ENCODE data around the gene CRB3.

The CRB3 gene

DNA sequence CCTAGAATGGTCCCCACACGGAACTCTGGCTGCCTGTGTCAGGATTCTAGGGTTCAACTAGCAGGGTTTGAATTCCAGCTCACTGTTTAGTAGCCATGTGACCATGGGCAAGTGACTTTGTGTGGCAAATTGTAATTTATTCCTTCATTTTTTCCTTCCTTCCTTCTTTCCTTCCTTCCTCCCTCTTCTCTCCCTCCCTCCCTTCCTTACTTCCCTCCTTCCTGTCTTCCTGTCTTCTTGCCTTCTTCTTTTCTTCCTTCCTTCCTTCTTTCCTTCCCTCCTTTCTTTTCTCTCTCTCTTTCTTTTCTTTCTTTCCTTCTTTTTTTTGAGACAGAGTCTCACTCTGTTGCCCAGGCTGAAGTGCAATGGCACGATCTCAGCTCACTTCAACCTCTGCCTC is 26.1 kb downstream of the CRB3 start:
- DNase-seq (ENCODE audit: low spot score) = no peak
- TF ChIP-seq, protein P1, sequence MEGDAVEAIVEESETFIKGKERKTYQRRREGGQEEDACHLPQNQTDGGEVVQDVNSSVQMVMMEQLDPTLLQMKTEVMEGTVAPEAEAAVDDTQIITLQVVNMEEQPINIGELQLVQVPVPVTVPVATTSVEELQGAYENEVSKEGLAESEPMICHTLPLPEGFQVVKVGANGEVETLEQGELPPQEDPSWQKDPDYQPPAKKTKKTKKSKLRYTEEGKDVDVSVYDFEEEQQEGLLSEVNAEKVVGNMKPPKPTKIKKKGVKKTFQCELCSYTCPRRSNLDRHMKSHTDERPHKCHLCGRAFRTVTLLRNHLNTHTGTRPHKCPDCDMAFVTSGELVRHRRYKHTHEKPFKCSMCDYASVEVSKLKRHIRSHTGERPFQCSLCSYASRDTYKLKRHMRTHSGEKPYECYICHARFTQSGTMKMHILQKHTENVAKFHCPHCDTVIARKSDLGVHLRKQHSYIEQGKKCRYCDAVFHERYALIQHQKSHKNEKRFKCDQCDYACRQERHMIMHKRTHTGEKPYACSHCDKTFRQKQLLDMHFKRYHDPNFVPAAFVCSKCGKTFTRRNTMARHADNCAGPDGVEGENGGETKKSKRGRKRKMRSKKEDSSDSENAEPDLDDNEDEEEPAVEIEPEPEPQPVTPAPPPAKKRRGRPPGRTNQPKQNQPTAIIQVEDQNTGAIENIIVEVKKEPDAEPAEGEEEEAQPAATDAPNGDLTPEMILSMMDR (IDR thresholded peaks at IDR 0.05; ENCODE audit: extremely low read depth, missing control alignments) = no peak

DNA sequence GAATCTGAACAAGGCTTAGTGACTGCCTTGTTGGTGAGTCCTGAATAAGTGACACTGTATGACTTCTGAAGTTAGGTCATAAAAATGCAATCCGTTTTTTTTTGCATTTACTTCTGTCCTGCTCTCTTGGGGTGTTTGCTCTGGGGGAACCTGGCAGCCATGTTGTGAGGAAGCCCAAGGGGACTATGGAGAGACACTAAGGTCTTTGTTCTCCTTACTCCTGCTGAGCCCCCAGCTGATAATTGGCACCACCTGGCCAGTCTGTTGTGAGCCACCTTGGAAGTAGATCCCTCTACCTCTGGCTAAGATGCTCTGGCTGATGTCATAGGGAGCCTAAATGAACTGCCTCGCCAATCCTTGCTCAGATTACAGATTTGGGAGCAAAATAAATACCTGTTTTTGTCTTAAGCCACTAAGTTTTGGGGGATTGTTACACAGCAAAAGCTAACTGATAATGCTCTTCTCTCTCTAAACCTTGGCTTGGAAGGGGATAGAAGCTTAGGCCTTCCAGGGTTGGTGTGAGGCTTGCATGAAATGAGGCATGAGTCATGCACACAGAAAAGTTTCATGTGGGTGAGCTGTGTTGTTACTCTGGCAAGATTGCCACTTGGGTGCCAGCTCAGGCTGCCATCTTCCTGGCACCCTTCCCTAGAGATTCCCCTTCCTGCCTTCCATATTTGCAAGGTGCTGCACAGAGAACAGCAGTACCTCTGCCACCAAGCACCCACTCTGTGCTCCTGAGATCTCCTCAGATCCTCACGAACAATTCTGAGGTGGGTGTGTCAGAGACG is 27.9 kb downstream of the CRB3 start:
- peak; percentile 2 for DNase-seq (ENCODE audit: low spot score)
- TF ChIP-seq, protein P1 (IDR thresholded peaks at IDR 0.05; ENCODE audit: extremely low read depth, missing control alignments) = no peak

DNA sequence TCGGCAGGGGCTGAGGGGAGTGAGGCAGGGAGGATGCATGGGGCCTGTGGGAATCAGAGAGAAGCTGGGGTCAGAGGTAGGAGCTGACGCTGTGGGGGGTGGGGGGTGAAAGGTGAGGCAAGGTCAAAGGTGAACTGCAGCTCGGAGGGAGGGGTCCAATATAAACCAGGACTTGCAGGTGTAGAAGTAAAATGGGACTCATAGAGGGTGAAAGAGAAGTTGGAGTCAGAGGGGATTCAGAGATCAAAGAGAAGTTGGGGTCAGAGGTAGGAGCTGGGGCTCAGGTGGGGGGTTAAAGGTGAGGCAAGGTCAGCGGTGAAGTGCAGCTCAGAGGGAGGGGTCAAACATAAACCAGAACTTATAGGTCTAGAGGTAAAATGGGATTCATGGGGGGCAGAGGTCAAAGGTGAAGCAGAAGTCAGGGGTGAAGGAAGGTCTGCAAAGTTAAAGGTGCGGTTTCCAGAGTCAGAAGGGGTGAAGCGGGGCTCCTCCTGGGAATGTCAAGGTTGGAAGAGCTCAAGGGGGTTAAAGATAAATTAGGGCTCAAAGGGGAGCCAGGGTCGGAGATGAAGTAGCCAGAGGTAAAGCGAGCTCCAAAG is 30.5 kb downstream of the CRB3 start:
- DNase-seq (ENCODE audit: low spot score) = no peak
- TF ChIP-seq, protein P1 (IDR thresholded peaks at IDR 0.05; ENCODE audit: extremely low read depth, missing control alignments) = no peak

DNA sequence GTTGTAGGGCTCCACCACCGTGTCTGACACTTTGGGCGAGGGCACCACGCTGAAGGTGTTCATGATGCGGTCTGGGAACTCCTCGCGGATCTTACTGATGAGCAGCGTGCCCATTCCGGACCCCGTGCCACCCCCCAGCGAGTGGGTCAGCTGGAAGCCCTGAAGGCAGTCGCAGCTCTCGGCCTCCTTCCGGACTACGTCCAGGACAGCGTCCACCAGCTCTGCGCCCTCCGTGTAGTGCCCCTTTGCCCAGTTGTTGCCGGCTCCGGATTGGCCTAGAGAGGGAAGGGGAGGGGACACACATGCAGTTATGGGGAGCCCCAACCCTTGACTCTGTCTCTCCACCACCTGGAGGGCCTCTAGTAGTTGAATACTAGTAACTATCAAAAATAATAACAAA is 31.9 kb downstream of the CRB3 start:
- peak; percentile 4 for DNase-seq (ENCODE audit: low spot score)
- TF ChIP-seq, protein P1 (IDR thresholded peaks at IDR 0.05; ENCODE audit: extremely low read depth, missing control alignments) = no peak

DNA sequence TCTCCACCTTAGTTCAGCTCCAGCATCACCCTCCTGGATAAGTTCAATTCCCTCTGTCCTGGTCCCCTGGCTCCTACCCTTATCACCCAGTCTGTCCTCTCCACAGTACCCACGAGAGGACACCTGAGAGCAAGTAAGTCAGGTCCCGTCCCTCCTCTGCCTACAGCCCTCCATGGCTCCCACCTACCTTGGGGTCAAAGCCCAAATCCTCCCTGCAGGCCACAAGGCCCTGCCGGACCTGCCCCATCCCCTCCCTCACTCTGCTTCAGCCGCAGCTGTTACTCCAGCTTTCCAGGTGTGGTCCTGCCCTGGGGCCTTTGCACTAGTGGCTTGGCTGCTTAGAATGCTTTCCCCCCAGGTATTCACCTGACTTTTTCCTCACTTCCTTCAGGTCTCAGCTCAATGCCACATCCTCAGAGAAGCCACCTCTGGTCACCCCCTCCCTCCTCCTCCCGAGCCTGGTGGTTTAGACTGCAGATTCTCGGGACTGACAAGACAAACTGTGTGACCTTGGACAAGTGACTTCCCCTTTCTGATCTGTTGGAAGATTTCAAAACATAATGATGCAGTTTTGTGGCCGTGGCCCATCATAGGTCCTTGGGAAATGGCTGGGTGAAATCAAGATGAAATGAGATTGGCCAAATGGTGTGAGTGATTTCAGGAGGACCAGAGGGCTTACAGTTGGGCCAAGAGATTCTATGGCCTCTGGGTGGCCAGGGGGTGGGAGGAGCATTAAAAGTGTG is 34.4 kb downstream of the CRB3 start:
- TF ChIP-seq, protein P1 (IDR thresholded peaks at IDR 0.05; ENCODE audit: extremely low read depth, missing control alignments) = no peak

DNA sequence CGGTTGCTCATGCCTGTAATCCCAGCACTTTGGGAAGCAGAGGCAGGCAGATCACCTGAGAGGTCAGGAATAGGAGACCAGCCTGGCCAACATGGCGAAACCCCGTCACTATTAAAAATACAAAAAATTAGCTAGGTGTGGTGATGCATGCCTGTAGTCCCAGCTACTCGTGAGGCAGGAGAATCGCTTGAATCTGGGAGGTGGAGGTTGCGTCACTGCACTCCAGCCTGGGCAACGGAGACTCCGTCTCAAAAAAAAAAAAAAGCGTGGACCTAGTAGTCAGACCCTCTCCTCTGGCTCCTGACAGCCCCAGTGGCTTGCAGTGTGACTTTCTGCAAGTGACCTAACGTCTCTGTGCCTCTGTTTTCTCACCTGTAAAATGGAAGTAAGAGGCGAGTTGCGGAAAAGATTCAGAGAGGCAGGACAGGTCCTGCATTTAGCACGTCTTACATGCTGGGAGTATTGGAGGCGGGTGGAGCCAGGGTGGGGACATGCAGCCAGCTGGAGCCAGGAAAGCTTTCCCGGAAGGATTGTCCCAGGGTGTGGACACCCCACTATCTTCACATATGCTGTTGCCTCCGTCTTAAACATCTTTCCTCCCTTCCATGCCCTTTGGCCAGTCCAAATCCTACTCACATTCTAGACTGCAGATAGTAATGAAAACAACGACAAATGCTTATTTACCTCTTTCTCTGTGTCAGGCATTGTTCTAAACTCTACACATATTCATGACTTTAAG is 35.1 kb downstream of the CRB3 start:
- TF ChIP-seq, protein P1 (IDR thresholded peaks at IDR 0.05; ENCODE audit: extremely low read depth, missing control alignments) = no peak
- DNase-seq (ENCODE audit: low spot score) = peak; percentile 7

More for the DNA sequence above, 34.4 kb downstream of the CRB3 start:
- peak; percentile 20 for DNase-seq (ENCODE audit: low spot score)
